Stimulated activated naive CD8-positive, alpha-beta T cell treated with anti-CD3 and anti-CD28 coated beads, Interleukin-15, amount 100 ng/mL, for 72 hours (primary cell): Measurements from ENCODE around the gene RTN1.

ENCODE experiments used
- ATAC-seq: fragments of 150-1000 bp; cut with Tn5 transposase; 2 replicates; pipeline ENCODE4 v1.10.0; 2021; ENCODE audit warnings: mild to moderate bottlenecking, moderate library complexity
- DNase-seq, 2 donors: peaks; one replicate each; pipeline ENCODE4 v3.0.0; 2021 to 2022
- H3K27ac Mint-ChIP-seq, 2 donors: one replicate each; pipeline ENCODE4 v1.8.0; 2022; ENCODE audit warnings: mild to moderate bottlenecking in 2 of 2, mixed read lengths in 2 of 2, moderate library complexity in 2 of 2
- H3K27me3 Mint-ChIP-seq: one replicate; pipeline ENCODE4 v1.8.0; 2022; ENCODE audit warnings: mixed read lengths
- H3K4me1 Mint-ChIP-seq: one replicate; pipeline ENCODE4 v1.8.0; 2022; ENCODE audit warnings: mild to moderate bottlenecking, mixed read lengths
- H3K4me3 Mint-ChIP-seq, 2 donors: one replicate each; pipeline ENCODE4 v1.8.0; 2022; ENCODE audit warnings: mild to moderate bottlenecking in 2 of 2, mixed read lengths in 2 of 2, moderate library complexity in 1 of 2
- H3K9me3 Mint-ChIP-seq, 2 donors: one replicate each; pipeline ENCODE4 v1.8.0; 2022; ENCODE audit warnings: mixed read lengths in 2 of 2

The RTN1 gene

GRCh38 chr14:59777006-59777579 is 93.5 kb downstream of the RTN1 start:
- DNase-seq, result no peak
- no peak overlapping the region for H3K27ac Mint-ChIP-seq
- ATAC-seq, result no peak

GRCh38 chr14:59776468-59776867 is 94.1 kb downstream of the RTN1 start:
- H3K4me1 Mint-ChIP-seq, result no peaks in the 10 kb centered on the region
- peaks cover 9% of the 10 kb centered on the region for H3K27me3 Mint-ChIP-seq
- H3K27ac Mint-ChIP-seq, result no peak overlapping the region
- ATAC-seq (no peak), DNase-seq (no peak)
- no peak overlapping the region for H3K4me3 Mint-ChIP-seq
- H3K9me3 Mint-ChIP-seq, result no peaks in the 10 kb centered on the region

More at GRCh38 chr14:59777006-59777579, 93.5 kb downstream of the RTN1 start:
- Mint-ChIP-seq H3K27me3 (peaks cover 9% of the 10 kb centered on the region), H3K4me3 (no peak overlapping the region), H3K9me3 (no peaks in the 10 kb centered on the region), H3K4me1 (no peaks in the 10 kb centered on the region)

GRCh38 chr14:59772233-59772632 is 98.3 kb downstream of the RTN1 start:
- DNase-seq, result no peak
- no peaks in the 10 kb centered on the region for H3K4me1 Mint-ChIP-seq

DNA sequence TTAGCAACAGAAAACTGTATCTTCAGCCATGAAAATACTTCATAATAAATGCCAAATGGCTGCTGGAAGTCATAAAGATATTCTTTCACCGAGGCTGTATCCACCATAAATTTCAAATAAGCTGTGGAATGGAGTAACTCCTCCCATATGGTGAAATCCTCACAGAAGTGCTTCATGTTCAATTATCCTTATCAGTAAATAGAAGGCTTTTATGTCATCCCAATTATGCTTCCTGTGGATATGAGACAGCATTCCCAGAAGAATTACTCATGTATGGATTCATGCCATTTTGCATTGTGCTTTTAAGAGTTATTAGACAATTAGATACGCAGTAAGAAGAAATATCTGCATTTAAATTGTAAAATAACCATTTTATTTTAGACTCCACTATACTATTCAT is 99.0 kb downstream of the RTN1 start:
- no peak for ATAC-seq
- Mint-ChIP-seq H3K4me3 (no peak overlapping the region), H3K27me3 (peaks cover 6% of the 10 kb centered on the region), H3K4me1 (no peaks in the 10 kb centered on the region), H3K27ac (no peak overlapping the region), H3K9me3 (no peaks in the 10 kb centered on the region)
- DNase-seq, result no peak

More at GRCh38 chr14:59772233-59772632, 98.3 kb downstream of the RTN1 start:
- no peak for ATAC-seq
- no peak overlapping the region for H3K4me3 Mint-ChIP-seq
- H3K9me3 Mint-ChIP-seq, result no peaks in the 10 kb centered on the region
- H3K27ac Mint-ChIP-seq, result no peak overlapping the region
- peaks cover 1% of the 10 kb centered on the region for H3K27me3 Mint-ChIP-seq

- Mint-ChIP-seq H3K4me3 (no peak overlapping the region), H3K4me1 (no peaks in the 10 kb centered on the region), H3K9me3 (no peaks in the 10 kb centered on the region), H3K27ac (no peak overlapping the region), H3K27me3 (peaks cover 6% of the 10 kb centered on the region)
- ATAC-seq (no peak), DNase-seq (no peak)
Measured at GRCh38 chr14:59769586-59769985, 101.0 kb downstream of the RTN1 start.

- H3K27me3 Mint-ChIP-seq, result peaks cover 6% of the 10 kb centered on the region
- ATAC-seq (no peak), DNase-seq (no peak)
- no peaks in the 10 kb centered on the region for H3K4me1 Mint-ChIP-seq
- no peak overlapping the region for H3K4me3 Mint-ChIP-seq
- H3K27ac Mint-ChIP-seq, result no peak overlapping the region
- H3K9me3 Mint-ChIP-seq, result no peaks in the 10 kb centered on the region
Measured at GRCh38 chr14:59768855-59769375, 101.7 kb downstream of the RTN1 start.

DNA sequence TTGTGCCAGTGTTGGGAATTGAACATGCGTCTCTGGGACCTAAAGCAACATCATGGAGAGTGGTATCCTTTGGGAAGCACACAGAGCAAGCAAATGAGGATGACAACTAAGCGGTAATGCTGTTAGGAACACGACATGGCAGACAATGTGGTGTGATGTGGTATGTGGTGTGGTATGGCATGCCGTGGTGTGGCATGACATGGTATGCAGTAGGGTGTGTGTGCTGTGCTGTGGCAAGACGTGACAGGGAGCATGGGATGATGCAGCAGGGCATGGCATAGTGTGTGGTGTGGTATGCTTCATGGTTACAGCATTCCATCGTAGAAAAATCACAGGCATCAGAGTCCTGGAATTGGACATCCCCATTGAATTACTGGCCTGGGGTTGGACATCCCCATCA is 108.7 kb downstream of the RTN1 start:
- Mint-ChIP-seq H3K4me1 (no peaks in the 10 kb centered on the region), H3K27me3 (peaks cover 16% of the 10 kb centered on the region), H3K9me3 (peaks cover 0 to 10% of the 10 kb centered on the region in 2 donors), H3K27ac (no peak overlapping the region), H3K4me3 (no peak overlapping the region)
- ATAC-seq, result no peak
- no peak for DNase-seq

DNA sequence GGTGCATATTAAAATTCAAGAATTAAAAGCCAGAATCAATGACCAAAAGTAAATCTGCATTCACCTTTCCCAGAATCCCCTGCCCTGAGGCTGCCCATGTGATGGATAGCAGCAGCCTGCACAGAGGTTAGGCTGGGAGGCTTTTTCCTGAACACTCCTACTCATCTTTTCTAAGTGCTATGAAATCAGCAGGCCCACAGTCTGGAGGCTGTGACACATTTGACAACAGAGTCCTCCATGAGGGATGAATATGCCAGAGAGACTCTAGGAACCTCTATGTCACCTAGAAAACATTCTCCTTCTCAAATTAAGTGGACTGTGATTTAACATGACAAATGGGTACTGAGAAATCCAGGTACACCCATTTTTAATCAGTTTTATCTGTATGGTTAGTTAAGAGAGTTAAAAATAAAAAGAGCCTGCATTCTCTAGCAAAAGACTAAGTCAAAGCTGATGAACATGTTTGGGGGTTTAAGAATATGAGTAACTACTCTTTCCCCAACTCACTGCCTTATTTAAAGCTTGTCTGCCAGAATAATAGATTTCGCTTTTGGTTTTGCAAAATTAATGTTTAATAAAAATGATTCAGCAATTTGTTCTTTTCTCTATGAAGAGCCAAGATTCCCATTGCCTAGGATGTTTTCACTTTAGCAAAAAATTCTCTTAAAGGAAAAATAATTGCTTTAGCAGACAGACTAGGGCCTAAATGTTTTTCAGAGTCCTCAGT is 115.0 kb downstream of the RTN1 start:
- no peaks in the 10 kb centered on the region for H3K4me1 Mint-ChIP-seq

GRCh38 chr14:59754256-59754655 is 116.3 kb downstream of the RTN1 start:
- ATAC-seq (no peak), DNase-seq (no peak)
- no peak overlapping the region for H3K27ac Mint-ChIP-seq
- no peak overlapping the region for H3K4me3 Mint-ChIP-seq
- no peaks in the 10 kb centered on the region for H3K9me3 Mint-ChIP-seq
- peaks cover 15% of the 10 kb centered on the region for H3K27me3 Mint-ChIP-seq
- H3K4me1 Mint-ChIP-seq, result no peaks in the 10 kb centered on the region

More for the DNA sequence above, 115.0 kb downstream of the RTN1 start:
- Mint-ChIP-seq H3K27ac (no peak overlapping the region), H3K4me3 (no peak overlapping the region), H3K27me3 (peaks cover 15% of the 10 kb centered on the region), H3K9me3 (no peaks in the 10 kb centered on the region)
- no peak for DNase-seq
- no peak for ATAC-seq

- ATAC-seq, result no peak
- Mint-ChIP-seq H3K27ac (no peak overlapping the region), H3K4me1 (no peaks in the 10 kb centered on the region), H3K9me3 (no peaks in the 10 kb centered on the region), H3K4me3 (no peak overlapping the region), H3K27me3 (peaks cover 14% of the 10 kb centered on the region)
- DNase-seq, result no peak
Measured at GRCh38 chr14:59753512-59753911, 117.1 kb downstream of the RTN1 start.

DNA sequence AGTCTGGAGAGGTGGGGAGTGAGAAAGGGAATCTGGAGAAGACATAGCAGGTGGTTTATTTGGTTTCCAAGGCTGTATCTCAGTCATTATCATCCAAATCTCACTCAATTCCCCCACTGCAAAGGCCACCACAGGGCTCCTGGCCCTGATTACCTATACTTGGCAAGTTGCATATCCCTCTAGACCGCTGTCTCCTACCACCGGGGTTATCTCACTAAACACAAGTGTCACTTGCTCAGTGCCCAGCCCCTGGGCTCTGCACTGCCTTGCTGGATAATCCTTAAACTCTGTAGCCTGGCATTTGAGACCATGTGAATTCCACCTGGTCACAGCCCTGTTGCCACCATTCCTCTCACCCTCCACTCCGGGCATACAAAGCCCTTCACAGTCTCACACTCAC is 119.0 kb downstream of the RTN1 start:
- Mint-ChIP-seq H3K4me3 (no peak overlapping the region), H3K27ac (no peak overlapping the region), H3K27me3 (peaks cover 7% of the 10 kb centered on the region), H3K4me1 (no peaks in the 10 kb centered on the region), H3K9me3 (no peaks in the 10 kb centered on the region)
- ATAC-seq (no peak), DNase-seq (no peak)

- Mint-ChIP-seq H3K4me3 (no peak overlapping the region), H3K4me1 (no peaks in the 10 kb centered on the region), H3K9me3 (peaks cover 12 to 19% of the 10 kb centered on the region in 2 donors), H3K27me3 (peaks cover 36% of the 10 kb centered on the region), H3K27ac (no peak overlapping the region)
- DNase-seq, result no peak
- no peak for ATAC-seq
Measured at GRCh38 chr14:59739794-59740193, 130.8 kb downstream of the RTN1 start.

- Mint-ChIP-seq H3K9me3 (peaks cover 0 to 7% of the 10 kb centered on the region in 2 donors), H3K27me3 (peaks cover 8% of the 10 kb centered on the region), H3K4me3 (no peak overlapping the region), H3K27ac (no peak overlapping the region), H3K4me1 (no peaks in the 10 kb centered on the region)
- no peak for DNase-seq
- ATAC-seq, result no peak
Measured at GRCh38 chr14:59728304-59728703, 142.3 kb downstream of the RTN1 start.

GRCh38 chr14:59727073-59727661 is 143.4 kb downstream of the RTN1 start:
- Mint-ChIP-seq H3K9me3 (peaks cover 0 to 6% of the 10 kb centered on the region in 2 donors), H3K27ac (no peak overlapping the region), H3K4me1 (no peaks in the 10 kb centered on the region), H3K4me3 (no peak overlapping the region), H3K27me3 (peaks cover 7% of the 10 kb centered on the region)
- DNase-seq (no peak), ATAC-seq (peak; percentile 37)

- H3K4me3 Mint-ChIP-seq, result no peak overlapping the region
- ATAC-seq (no peak), DNase-seq (no peak)
- H3K27ac Mint-ChIP-seq, result no peak overlapping the region
- H3K4me1 Mint-ChIP-seq, result no peaks in the 10 kb centered on the region
- H3K9me3 Mint-ChIP-seq, result no peaks in the 10 kb centered on the region
- H3K27me3 Mint-ChIP-seq, result no peaks in the 10 kb centered on the region
Measured at GRCh38 chr14:59711080-59711479, 159.5 kb downstream of the RTN1 start.
